Smooth muscle cell (in vitro differentiated cells): ENCODE data around the gene EBI3. TPM values are rescaled to one million over a fixed set of nuclear protein-coding genes. Genes with fewer than 3 reads are reported as not detected.

ENCODE experiments used
- DNase-seq: peaks from one replicate; lab custom pipeline; 2025; ENCODE audit not compliant: unreplicated experiment; lab: John Stamatoyannopoulos, UW
- H2AFZ ChIP-seq: fragments of 200-600 bp; sonication (generic); 2 replicates; pipeline ENCODE4 v1.6.0; 2016; ENCODE audit warnings: antibody characterized with exemption, low read depth, mild to moderate bottlenecking
- H3F3A ChIP-seq: fragments of 200-600 bp; sonication (generic); 2 replicates; pipeline ENCODE4 v1.6.0; 2017; ENCODE audit warnings: antibody characterized with exemption, low read depth
- H3K27ac ChIP-seq: fragments of 200-600 bp; sonication (generic); 2 replicates; pipeline ENCODE4 v1.5.1; 2016; ENCODE audit warnings: low read depth, mild to moderate bottlenecking
- H3K27me3 ChIP-seq: fragments of 200-600 bp; sonication (generic); 2 replicates; pipeline ENCODE4 v1.6.1; 2016; ENCODE audit warnings: low read depth, mild to moderate bottlenecking
- H3K36me3 ChIP-seq: fragments of 200-600 bp; sonication (generic); 2 replicates; pipeline ENCODE4 v1.5.1; 2016; ENCODE audit warnings: low read depth
- H3K4me1 ChIP-seq: fragments of 200-600 bp; sonication (generic); 2 replicates; pipeline ENCODE4 v1.5.1; 2016; ENCODE audit warnings: low read depth
- H3K4me2 ChIP-seq: fragments of 200-600 bp; sonication (generic); 2 replicates; pipeline ENCODE4 v1.6.0; 2016; ENCODE audit warnings: mild to moderate bottlenecking
- H3K4me3 ChIP-seq: fragments of 200-600 bp; sonication (generic); 2 replicates; pipeline ENCODE4 v1.5.1; 2016; ENCODE audit warnings: mild to moderate bottlenecking
- H3K79me2 ChIP-seq: fragments of 200-600 bp; sonication (generic); 2 replicates; pipeline ENCODE4 v1.6.0; 2016; ENCODE audit warnings: low read depth, mild to moderate bottlenecking
- H3K9ac ChIP-seq: fragments of 200-600 bp; sonication (generic); 2 replicates; pipeline ENCODE4 v1.6.0; 2016; ENCODE audit warnings: low read depth
- H3K9me3 ChIP-seq: fragments of 200-600 bp; sonication (generic); replicated peaks from 2 replicates; pipeline ENCODE4 v1.5.1; 2016; ENCODE audit warnings: low read depth
- H4K20me1 ChIP-seq: fragments of 200-600 bp; sonication (generic); 2 replicates; pipeline ENCODE4 v1.6.0; 2016; ENCODE audit warnings: low read depth
- WGBS: methylation state at CpG from one replicate; pipeline ENCODE4 v1.1.7; 2016; ENCODE audit warnings: low lambda C conversion rate; 5-methylcytosine and 5-hydroxymethylcytosine counted together
- polyA plus RNA-seq: library from polyadenylated mRNA; unstranded; fragments of >200 nt; fragmentation: Nextera tagmentation; extraction: Ambion mirVana; gene quantifications from 2 replicates; pipeline ENCODE4 v1.2.1, GENCODE V29; 2016
- total RNA-seq: library from RNA; depleted of rRNA; stranded (reverse); fragments of >200 nt; gene quantifications from 2 replicates; pipeline ENCODE4 v1.2.3, GENCODE V29; 2014
- TF ChIP-seq, protein P1 (sequence below): fragments of 200-600 bp; sonication (generic); IDR thresholded peaks from 2 replicates; pipeline ENCODE4 v1.5.1; 2017; ENCODE audit warnings: borderline replicate concordance, mild to moderate bottlenecking, antibody characterized with exemption; ENCODE audit not compliant: insufficient read depth, poor library complexity, severe bottlenecking

Gene EBI3
- total and polyA plus RNA-seq, 2 experiments from 2014 or later = 0.40 to 3.9 TPM

DNA sequence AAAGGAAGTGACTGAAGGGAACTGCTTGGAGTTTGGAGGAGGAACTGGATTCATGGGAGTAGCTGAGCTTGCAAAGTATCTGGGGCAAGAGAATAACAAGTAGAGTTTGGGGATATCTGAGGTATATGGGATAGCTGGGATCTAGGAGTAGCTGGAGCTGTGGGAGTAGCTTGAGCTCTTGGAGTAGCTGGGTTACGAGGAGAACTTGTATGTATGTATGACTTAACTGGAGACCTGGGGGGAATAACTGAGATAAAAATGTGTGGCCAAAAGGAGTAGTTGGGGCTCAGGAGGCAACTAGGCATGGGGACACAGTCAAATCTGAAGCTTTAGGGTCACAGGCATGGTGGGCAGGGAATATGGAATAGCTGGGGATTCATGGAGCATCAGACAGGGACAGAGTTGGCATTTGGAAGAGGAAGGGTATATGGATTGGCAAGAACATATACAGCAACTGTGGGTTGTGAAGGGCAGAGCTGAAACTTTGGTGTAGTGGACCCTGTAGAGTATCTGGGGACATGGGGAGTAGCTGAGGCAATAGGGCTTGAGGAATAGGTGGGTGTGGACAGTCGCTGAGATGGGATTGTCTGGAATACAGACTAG lies 28.3 kb upstream of the EBI3 start:
- no peaks in the 10 kb centered on the region for H3K79me2 ChIP-seq
- H3K4me3 ChIP-seq = no peak overlapping the region
- no peak for DNase-seq
- H3K36me3 ChIP-seq = no peaks in the 10 kb centered on the region
- H2AFZ ChIP-seq = no peak overlapping the region
- H3K4me1 ChIP-seq = no peaks in the 10 kb centered on the region
- TF ChIP-seq, protein P1, sequence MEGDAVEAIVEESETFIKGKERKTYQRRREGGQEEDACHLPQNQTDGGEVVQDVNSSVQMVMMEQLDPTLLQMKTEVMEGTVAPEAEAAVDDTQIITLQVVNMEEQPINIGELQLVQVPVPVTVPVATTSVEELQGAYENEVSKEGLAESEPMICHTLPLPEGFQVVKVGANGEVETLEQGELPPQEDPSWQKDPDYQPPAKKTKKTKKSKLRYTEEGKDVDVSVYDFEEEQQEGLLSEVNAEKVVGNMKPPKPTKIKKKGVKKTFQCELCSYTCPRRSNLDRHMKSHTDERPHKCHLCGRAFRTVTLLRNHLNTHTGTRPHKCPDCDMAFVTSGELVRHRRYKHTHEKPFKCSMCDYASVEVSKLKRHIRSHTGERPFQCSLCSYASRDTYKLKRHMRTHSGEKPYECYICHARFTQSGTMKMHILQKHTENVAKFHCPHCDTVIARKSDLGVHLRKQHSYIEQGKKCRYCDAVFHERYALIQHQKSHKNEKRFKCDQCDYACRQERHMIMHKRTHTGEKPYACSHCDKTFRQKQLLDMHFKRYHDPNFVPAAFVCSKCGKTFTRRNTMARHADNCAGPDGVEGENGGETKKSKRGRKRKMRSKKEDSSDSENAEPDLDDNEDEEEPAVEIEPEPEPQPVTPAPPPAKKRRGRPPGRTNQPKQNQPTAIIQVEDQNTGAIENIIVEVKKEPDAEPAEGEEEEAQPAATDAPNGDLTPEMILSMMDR = no peak
- H3K27me3 ChIP-seq = peaks cover 53% of the 10 kb centered on the region
- WGBS = 82% methylated on average over 2 of the region's 2 CpGs
- no peak overlapping the region for H3K4me2 ChIP-seq
- no peaks in the 10 kb centered on the region for H3K9me3 ChIP-seq
- H4K20me1 ChIP-seq = no peaks in the 10 kb centered on the region
- H3K9ac ChIP-seq = no peak overlapping the region
- H3K27ac ChIP-seq = no peak overlapping the region
- H3F3A ChIP-seq = no peaks in the 10 kb centered on the region

DNA sequence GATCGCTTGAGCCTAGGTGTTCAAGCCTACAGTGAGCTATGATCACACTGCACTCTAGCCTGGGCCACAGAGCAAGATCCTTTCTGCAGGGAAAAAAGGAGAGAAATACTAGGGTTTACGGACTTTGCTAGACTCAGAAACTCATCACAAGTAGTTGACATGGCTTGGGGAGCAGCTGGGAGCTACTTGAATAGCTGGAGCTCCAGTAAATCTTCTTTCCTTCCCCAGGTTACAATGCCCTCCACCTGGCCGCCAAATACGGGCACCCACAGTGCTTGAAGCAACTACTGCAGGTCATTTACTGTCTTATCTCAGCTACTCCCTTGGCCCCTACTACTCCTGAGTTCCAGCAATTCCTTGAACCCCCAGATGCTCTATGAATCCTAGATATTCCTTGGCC lies 27.5 kb upstream of the EBI3 start:
- Histone ChIP-seq H3K4me2 (no peak overlapping the region), H3K9me3 (no peaks in the 10 kb centered on the region), H3K9ac (no peak overlapping the region), H3K4me3 (no peak overlapping the region), H3K27me3 (peaks cover 50% of the 10 kb centered on the region), H4K20me1 (no peaks in the 10 kb centered on the region), H3F3A (no peaks in the 10 kb centered on the region), H3K36me3 (no peaks in the 10 kb centered on the region), H3K4me1 (no peaks in the 10 kb centered on the region), H3K79me2 (no peaks in the 10 kb centered on the region), H3K27ac (no peak overlapping the region), H2AFZ (no peak overlapping the region)
- DNase-seq = no peak
- 92% methylated on average over 4 of the region's 4 CpGs for WGBS
- TF ChIP-seq, protein P1 = no peak

DNA sequence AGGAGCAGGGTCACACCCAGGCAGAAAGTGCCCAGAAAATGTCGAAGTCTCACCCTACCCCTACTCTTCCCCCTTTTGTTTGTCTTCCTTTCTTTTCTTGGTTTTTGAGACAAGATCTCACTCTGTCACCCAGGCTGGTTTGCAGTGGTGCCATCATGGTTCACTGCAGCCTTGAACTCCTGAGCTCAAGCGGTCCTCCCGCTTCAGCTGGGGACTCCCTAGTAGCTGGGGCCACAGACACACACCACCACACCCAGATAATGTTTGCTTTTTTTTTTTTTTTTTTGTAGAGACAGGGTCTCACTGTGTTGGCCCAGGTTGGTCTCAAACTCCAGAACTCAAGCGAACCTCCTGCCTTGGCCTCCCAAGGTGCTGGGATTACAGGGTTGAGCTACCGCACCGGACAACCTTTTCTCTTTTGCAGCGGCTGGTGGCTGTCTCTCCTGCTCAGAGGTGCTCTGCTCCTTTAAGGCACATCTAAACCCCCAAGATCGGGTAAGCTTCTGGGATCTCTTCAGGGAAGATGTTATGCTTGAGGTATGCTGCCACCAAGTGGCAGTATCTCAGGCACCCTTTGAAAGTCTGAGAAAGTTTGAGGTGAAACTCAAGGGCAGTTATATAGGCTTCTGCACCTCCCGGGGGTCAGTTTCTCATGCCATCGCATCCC lies 22.4 kb upstream of the EBI3 start:
- Histone ChIP-seq H3K36me3 (no peaks in the 10 kb centered on the region), H3K9me3 (no peaks in the 10 kb centered on the region), H4K20me1 (no peaks in the 10 kb centered on the region), H3F3A (no peaks in the 10 kb centered on the region), H2AFZ (no peak overlapping the region), H3K27me3 (peaks cover 3% of the 10 kb centered on the region), H3K27ac (no peak overlapping the region), H3K4me3 (no peak overlapping the region), H3K4me1 (no peaks in the 10 kb centered on the region), H3K9ac (no peak overlapping the region), H3K79me2 (no peaks in the 10 kb centered on the region), H3K4me2 (no peak overlapping the region)
- TF ChIP-seq, protein P1 = no peak
- DNase-seq = no peak
- WGBS = 87% methylated on average over 10 of the region's 10 CpGs
